Mesenchymal stem cell (in vitro differentiated cells and primary cell): ENCODE measurements around the gene MARS2.
"Not testable (repeated sequence)": the region's sequence is repeated elsewhere in the genome, so short reads cannot be mapped to it uniquely, and the experiment has no call there.

Source experiments
- DNase-seq: peaks from one replicate; pipeline ENCODE4 v3.0.0-alpha.2; 2013
- H2AFZ ChIP-seq: one replicate; pipeline ENCODE4 v1.6.1; 2013; ENCODE audit warnings: low read depth, mild to moderate bottlenecking, control low read depth, inconsistent platforms, low read length, moderate library complexity
- H2AK5ac ChIP-seq: 2 replicates; pipeline ENCODE4 v1.6.1; 2013; ENCODE audit warnings: low read length, moderate library complexity, mild to moderate bottlenecking, inconsistent platforms; ENCODE audit not compliant: severe bottlenecking
- H2BK120ac ChIP-seq: one replicate; pipeline ENCODE4 v1.6.1; 2013; ENCODE audit warnings: low read depth, mild to moderate bottlenecking, inconsistent platforms, low read length, moderate library complexity
- H2BK12ac ChIP-seq, 2 experiments: one replicate each; pipeline ENCODE4 v1.6.1; 2013; ENCODE audit warnings: inconsistent platforms in 2 of 2, low read length in 2 of 2, mild to moderate bottlenecking in 2 of 2, moderate library complexity in 2 of 2, control low read depth in 1 of 2
- H2BK15ac ChIP-seq: one replicate; pipeline ENCODE4 v1.6.1; 2013; ENCODE audit warnings: mild to moderate bottlenecking, low read depth, inconsistent platforms; ENCODE audit not compliant: poor library complexity, severe bottlenecking
- H2BK5ac ChIP-seq: 2 replicates; pipeline ENCODE4 v1.6.1; 2013; ENCODE audit warnings: low read depth, mild to moderate bottlenecking, low read length, control low read depth, inconsistent platforms; ENCODE audit not compliant: poor library complexity, severe bottlenecking
- H3K14ac ChIP-seq, 2 experiments: one replicate each; pipeline ENCODE4 v1.6.1; 2013; ENCODE audit warnings: inconsistent platforms in 2 of 2, low read length in 2 of 2, control low read depth in 1 of 2, mild to moderate bottlenecking in 1 of 2, moderate library complexity in 1 of 2
- H3K18ac ChIP-seq, 2 experiments: one replicate each; pipeline ENCODE4 v1.6.1; 2013; ENCODE audit warnings: inconsistent platforms in 2 of 2, low read length in 2 of 2, control low read depth in 1 of 2, low read depth in 1 of 2, mild to moderate bottlenecking in 1 of 2
- H3K23ac ChIP-seq, 2 experiments: one replicate each; pipeline ENCODE4 v1.6.1; 2013; ENCODE audit warnings: inconsistent platforms in 2 of 2, low read length in 2 of 2, mild to moderate bottlenecking in 2 of 2, moderate library complexity in 2 of 2, control low read depth in 1 of 2
- H3K27ac ChIP-seq: 2 replicates; pipeline ENCODE4 v1.5.1; 2013; ENCODE audit warnings: mild to moderate bottlenecking, moderate library complexity, low read length, control low read depth, inconsistent platforms; ENCODE audit not compliant: poor library complexity, severe bottlenecking
- H3K27me3 ChIP-seq, 2 experiments: 2 replicates each; pipeline versions ENCODE4 v1.6.1 to v1.7.0; 2013; ENCODE audit warnings: low read length in 2 of 2, mild to moderate bottlenecking in 2 of 2, moderate library complexity in 2 of 2, control low read depth in 1 of 2, inconsistent platforms in 1 of 2; ENCODE audit not compliant: control insufficient read depth in 1 of 2, insufficient read depth in 1 of 2
- H3K36me3 ChIP-seq, 2 experiments: 2 replicates each; pipeline versions ENCODE4 v1.6.1 to v1.7.0; 2013; ENCODE audit warnings: low read length in 2 of 2, control low read depth in 1 of 2, inconsistent platforms in 1 of 2, low read depth in 1 of 2, mild to moderate bottlenecking in 1 of 2; ENCODE audit not compliant: insufficient read depth in 2 of 2, control insufficient read depth in 1 of 2
- H3K4ac ChIP-seq, 2 experiments: one replicate each; pipeline ENCODE4 v1.6.1; 2013; ENCODE audit warnings: inconsistent platforms in 2 of 2, low read length in 2 of 2, mild to moderate bottlenecking in 2 of 2, moderate library complexity in 2 of 2, control low read depth in 1 of 2, low read depth in 1 of 2
- H3K4me1 ChIP-seq: 2 replicates; pipeline ENCODE4 v1.6.1; 2013; ENCODE audit warnings: low read depth, low read length, control low read depth; ENCODE audit not compliant: control insufficient read depth, insufficient read depth
- H3K4me2 ChIP-seq: 2 replicates; pipeline ENCODE4 v1.6.1; 2013; ENCODE audit warnings: low read length, mild to moderate bottlenecking, inconsistent platforms; ENCODE audit not compliant: poor library complexity, severe bottlenecking
- H3K4me3 ChIP-seq, 2 experiments: 2 replicates each; pipeline versions ENCODE4 v1.5.1 to v1.7.0; 2013; ENCODE audit warnings: low read length in 2 of 2, mild to moderate bottlenecking in 2 of 2, control low read depth in 1 of 2, low read depth in 1 of 2; ENCODE audit not compliant: insufficient read depth in 1 of 2
- H3K79me1 ChIP-seq: replicated peaks from 2 replicates; pipeline ENCODE4 v1.6.1; 2013; ENCODE audit warnings: mild to moderate bottlenecking, control low read depth, low read length, inconsistent platforms; ENCODE audit not compliant: poor library complexity, severe bottlenecking
- H3K9ac ChIP-seq: 2 replicates; pipeline ENCODE4 v1.7.0; 2013; ENCODE audit warnings: mild to moderate bottlenecking, low read length, moderate library complexity
- H3K9me3 ChIP-seq: 2 replicates; pipeline ENCODE4 v1.7.0; 2013; ENCODE audit warnings: mild to moderate bottlenecking, low read length; ENCODE audit not compliant: control insufficient read depth
- H4K8ac ChIP-seq: one replicate; pipeline ENCODE4 v1.6.1; 2013; ENCODE audit warnings: inconsistent platforms, mild to moderate bottlenecking, low read length, moderate library complexity
- H4K91ac ChIP-seq: one replicate; pipeline ENCODE4 v1.6.1; 2013; ENCODE audit warnings: mild to moderate bottlenecking, low read length, inconsistent platforms
- WGBS: methylation state at CpG from one replicate; pipeline ENCODE4 v1.1.7; 2013; ENCODE audit warnings: mixed read lengths; 5-methylcytosine and 5-hydroxymethylcytosine counted together

MARS2 gene

GRCh38 chr2:197728555-197729544 is 23.7 kb downstream of the MARS2 start:
- not testable (repeated sequence) for H2AK5ac ChIP-seq, H3K18ac ChIP-seq

GRCh38 chr2:197740200-197740599 is 35.0 kb downstream of the MARS2 start:
- Histone ChIP-seq H3K18ac (no peak overlapping the region), H3K4me3 (no peak overlapping the region), H3K9ac (no peak overlapping the region), H3K4ac (no peak overlapping the region), H2AK5ac (no peak overlapping the region), H3K9me3 (no peaks in the 10 kb centered on the region), H3K79me1 (no peaks in the 10 kb centered on the region), H3K27ac (no peak overlapping the region), H4K8ac (no peak overlapping the region), H3K4me1 (no peaks in the 10 kb centered on the region), H4K91ac (no peak overlapping the region), H3K27me3 (peaks cover 0 to 4% of the 10 kb centered on the region in 2 experiments), H2AFZ (no peak overlapping the region), H2BK120ac (no peak overlapping the region), H3K14ac (no peak overlapping the region), H3K23ac (no peak overlapping the region), H2BK15ac (no peak overlapping the region), H3K4me2 (no peak overlapping the region), H2BK5ac (no peak overlapping the region), H2BK12ac (no peak overlapping the region), H3K36me3 (no peaks in the 10 kb centered on the region)
- no peak for DNase-seq

More at GRCh38 chr2:197728555-197729544, 23.7 kb downstream of the MARS2 start:
- H3K4ac ChIP-seq, H3K79me1 ChIP-seq, H3K36me3 ChIP-seq, H3K23ac ChIP-seq, H3K27ac ChIP-seq, H3K4me3 ChIP-seq, H2AFZ ChIP-seq, H3K9ac ChIP-seq, H3K4me1 ChIP-seq, H3K9me3 ChIP-seq, H3K14ac ChIP-seq, H4K91ac ChIP-seq, H2BK120ac ChIP-seq, H3K4me2 ChIP-seq, H2BK15ac ChIP-seq, H4K8ac ChIP-seq, H2BK12ac ChIP-seq, H2BK5ac ChIP-seq, H3K27me3 ChIP-seq, DNase-seq: not testable (repeated sequence)
- 87% methylated on average over 28 of the region's 32 CpGs for whole genome bisulfite sequencing
